Activated CD4-positive, alpha-beta T cell treated with anti-CD3 and anti-CD28 coated beads, Interleukin-2, amount 50 U/mL, for 24 hours (primary cell): Measurements from ENCODE around the gene HINFP.
"Not testable (repeated sequence)": the region's sequence is repeated elsewhere in the genome, so short reads cannot be mapped to it uniquely, and the experiment has no call there.

Source experiments
- DNase-seq, 2 donors: peaks; one replicate each; pipeline ENCODE4 v3.0.0-alpha.2; 2020; ENCODE audit warnings: low read depth in 1 of 2, low spot score in 1 of 2

Gene HINFP

GRCh38 chr11:119181677-119182412 is 60.5 kb downstream of the HINFP start:
- DNase-seq = no peak

- DNase-seq = not testable (repeated sequence)
Measured at GRCh38 chr11:119184399-119184798, 63.0 kb downstream of the HINFP start.
